Measurements from ENCODE around the gene PPIF. TPM values are rescaled to one million over a fixed set of nuclear protein-coding genes. Genes with fewer than 3 reads are reported as not detected.

PPIF gene
- total and polyA plus RNA-seq, 4 experiments from 2014 or later: 10.6 to 33.7 (median 19.7) TPM

GRCh38 chr10:79387974-79388850 is 40.9 kb downstream of the PPIF start:
- intact Hi-C loops (cut with micrococcal nuclease): no loop called here
- Mint-ChIP-seq H3K9me3 (no peaks in the 10 kb centered on the region), H3K27ac (no peak overlapping the region)

GRCh38 chr10:79390057-79390456 is 42.8 kb downstream of the PPIF start:
- Mint-ChIP-seq H3K9me3 (no peaks in the 10 kb centered on the region), H3K27me3 (no peaks in the 10 kb centered on the region), H3K27ac (no peak overlapping the region), H3K36me3 (no peaks in the 10 kb centered on the region), H3K4me3 (no peak overlapping the region), H3K4me1 (peaks cover 0 to 4% (median 0%) of the 10 kb centered on the region in 4 donors)
- no peaks in the 10 kb centered on the region for H3K4me1 ChIP-seq (ENCODE audit: insufficient read depth, low read length)
- intact Hi-C loops (cut with micrococcal nuclease): no loop called here
- ChIA-PET POLR2A (ENCODE audit: partially characterized antibody) (no interaction called here), CTCF (ENCODE audit: partially characterized antibody) (interaction anchor here (5.0 kb wide), 1 partner anchor 16 kb away, joined by 33 read pairs; no protein-coding TSS in a partner anchor)
- no peaks in the 10 kb centered on the region for H3K36me3 ChIP-seq (ENCODE audit: insufficient read depth, low read length)
- DNase-seq: no peak
- no peak overlapping the region for H3K27ac ChIP-seq (ENCODE audit: low read depth, low read length)
- H3K9me3 ChIP-seq (ENCODE audit: control insufficient read depth in 1 of 2, low read length in 2 of 2): no peaks in the 10 kb centered on the region
- no peaks in the 10 kb centered on the region for H3K27me3 ChIP-seq (ENCODE audit: insufficient read depth, low read length)
- H3K4me3 ChIP-seq (ENCODE audit: low read length in 2 of 2): no peak overlapping the region

More at GRCh38 chr10:79387974-79388850, 40.9 kb downstream of the PPIF start:
- Histone ChIP-seq H3K36me3 (ENCODE audit: insufficient read depth, low read length) (no peaks in the 10 kb centered on the region), H3K4me3 (ENCODE audit: low read length in 2 of 2) (no peak overlapping the region), H3K9me3 (ENCODE audit: control insufficient read depth in 1 of 2, low read length in 2 of 2) (no peaks in the 10 kb centered on the region), H3K27me3 (ENCODE audit: insufficient read depth, low read length) (no peaks in the 10 kb centered on the region), H3K4me1 (ENCODE audit: insufficient read depth, low read length) (no peaks in the 10 kb centered on the region), H3K27ac (ENCODE audit: low read depth, low read length) (no peak overlapping the region)
- CTCF ChIA-PET (ENCODE audit: partially characterized antibody): interaction anchor here (0.6 to 5.0 kb wide), 4 partner anchors 10 to 79 kb away, joined by 3 to 33 read pairs (median 4); no protein-coding TSS in a partner anchor
- H3K4me3 Mint-ChIP-seq: no peak overlapping the region
- POLR2A ChIA-PET (ENCODE audit: partially characterized antibody): no interaction called here
- H3K4me1 Mint-ChIP-seq: peaks cover 0 to 4% (median 0%) of the 10 kb centered on the region in 4 donors
- H3K36me3 Mint-ChIP-seq: no peaks in the 10 kb centered on the region
- no peaks in the 10 kb centered on the region for H3K27me3 Mint-ChIP-seq
- DNase-seq: no peak

GRCh38 chr10:79390551-79391229 is 43.4 kb downstream of the PPIF start:
- Histone ChIP-seq H3K4me1 (ENCODE audit: insufficient read depth, low read length) (no peaks in the 10 kb centered on the region), H3K9me3 (ENCODE audit: control insufficient read depth in 1 of 2, low read length in 2 of 2) (no peaks in the 10 kb centered on the region), H3K36me3 (ENCODE audit: insufficient read depth, low read length) (no peaks in the 10 kb centered on the region), H3K27ac (ENCODE audit: low read depth, low read length) (no peak overlapping the region), H3K27me3 (ENCODE audit: insufficient read depth, low read length) (no peaks in the 10 kb centered on the region), H3K4me3 (ENCODE audit: low read length in 2 of 2) (no peak overlapping the region)
- intact Hi-C loops (cut with micrococcal nuclease): no loop called here
- ChIA-PET CTCF (ENCODE audit: partially characterized antibody) (interaction anchor here (5.0 kb wide), 1 partner anchor 17 kb away, joined by 33 read pairs; no protein-coding TSS in a partner anchor), POLR2A (ENCODE audit: partially characterized antibody) (no interaction called here)
- no peak overlapping the region for H3K27ac Mint-ChIP-seq
- no peaks in the 10 kb centered on the region for H3K27me3 Mint-ChIP-seq
- no peaks in the 10 kb centered on the region for H3K36me3 Mint-ChIP-seq
- no peak for DNase-seq
- H3K9me3 Mint-ChIP-seq: no peaks in the 10 kb centered on the region
- no peak overlapping the region for H3K4me3 Mint-ChIP-seq
- H3K4me1 Mint-ChIP-seq: peaks cover 0 to 4% (median 0%) of the 10 kb centered on the region in 4 donors

GRCh38 chr10:79391231-79392019 is 44.2 kb downstream of the PPIF start:
- no peaks in the 10 kb centered on the region for H3K9me3 Mint-ChIP-seq
- no peaks in the 10 kb centered on the region for H3K4me1 ChIP-seq (ENCODE audit: insufficient read depth, low read length)
- no peak overlapping the region for H3K4me3 ChIP-seq (ENCODE audit: low read length in 2 of 2)
- CTCF ChIA-PET (ENCODE audit: partially characterized antibody): interaction anchor here (5.0 kb wide), 1 partner anchor 18 kb away, joined by 33 read pairs; no protein-coding TSS in a partner anchor
- peak overlapping the region in 1 of 8 donors; percentile 66 for H3K4me3 Mint-ChIP-seq
- no peaks in the 10 kb centered on the region for H3K27me3 Mint-ChIP-seq
- H3K27ac Mint-ChIP-seq: no peak overlapping the region
- no peak overlapping the region for H3K27ac ChIP-seq (ENCODE audit: low read depth, low read length)
- peaks cover 0 to 4% (median 0%) of the 10 kb centered on the region in 4 donors for H3K4me1 Mint-ChIP-seq
- intact Hi-C loops (cut with micrococcal nuclease): no loop called here
- no peaks in the 10 kb centered on the region for H3K36me3 ChIP-seq (ENCODE audit: insufficient read depth, low read length)
- no peaks in the 10 kb centered on the region for H3K27me3 ChIP-seq (ENCODE audit: insufficient read depth, low read length)
- H3K9me3 ChIP-seq (ENCODE audit: control insufficient read depth in 1 of 2, low read length in 2 of 2): no peaks in the 10 kb centered on the region
- DNase-seq: no peak
- H3K36me3 Mint-ChIP-seq: no peaks in the 10 kb centered on the region
- POLR2A ChIA-PET (ENCODE audit: partially characterized antibody): no interaction called here

GRCh38 chr10:79392020-79392398 is 44.7 kb downstream of the PPIF start:
- Histone ChIP-seq H3K27me3 (ENCODE audit: insufficient read depth, low read length) (no peaks in the 10 kb centered on the region), H3K36me3 (ENCODE audit: insufficient read depth, low read length) (no peaks in the 10 kb centered on the region), H3K9me3 (ENCODE audit: control insufficient read depth in 1 of 2, low read length in 2 of 2) (no peaks in the 10 kb centered on the region), H3K4me1 (ENCODE audit: insufficient read depth, low read length) (no peaks in the 10 kb centered on the region), H3K27ac (ENCODE audit: low read depth, low read length) (no peak overlapping the region), H3K4me3 (ENCODE audit: low read length in 2 of 2) (no peak overlapping the region)
- Mint-ChIP-seq H3K27me3 (no peaks in the 10 kb centered on the region), H3K4me1 (peaks cover 0 to 4% (median 0%) of the 10 kb centered on the region in 4 donors), H3K9me3 (no peaks in the 10 kb centered on the region), H3K36me3 (no peaks in the 10 kb centered on the region), H3K27ac (no peak overlapping the region), H3K4me3 (no peak overlapping the region)
- intact Hi-C loops (cut with micrococcal nuclease): no loop called here
- DNase-seq: no peak
- CTCF ChIA-PET (ENCODE audit: partially characterized antibody): interaction anchor here (5.0 kb wide), 1 partner anchor 18 kb away, joined by 33 read pairs; no protein-coding TSS in a partner anchor
- POLR2A ChIA-PET (ENCODE audit: partially characterized antibody): no interaction called here

GRCh38 chr10:79392506-79393176 is 45.4 kb downstream of the PPIF start:
- Mint-ChIP-seq H3K36me3 (no peaks in the 10 kb centered on the region), H3K4me1 (peaks cover 0 to 4% (median 0%) of the 10 kb centered on the region in 4 donors), H3K27ac (no peak overlapping the region), H3K4me3 (no peak overlapping the region), H3K27me3 (no peaks in the 10 kb centered on the region), H3K9me3 (no peaks in the 10 kb centered on the region)
- ChIA-PET POLR2A (ENCODE audit: partially characterized antibody) (no interaction called here), CTCF (ENCODE audit: partially characterized antibody) (interaction anchor here (5.0 kb wide), 1 partner anchor 19 kb away, joined by 33 read pairs; no protein-coding TSS in a partner anchor)
- no peak overlapping the region for H3K4me3 ChIP-seq (ENCODE audit: low read length in 2 of 2)
- H3K27ac ChIP-seq (ENCODE audit: low read depth, low read length): no peak overlapping the region
- H3K4me1 ChIP-seq (ENCODE audit: insufficient read depth, low read length): no peaks in the 10 kb centered on the region
- no peaks in the 10 kb centered on the region for H3K36me3 ChIP-seq (ENCODE audit: insufficient read depth, low read length)
- H3K27me3 ChIP-seq (ENCODE audit: insufficient read depth, low read length): no peaks in the 10 kb centered on the region
- intact Hi-C loops (cut with micrococcal nuclease): no loop called here
- H3K9me3 ChIP-seq (ENCODE audit: control insufficient read depth in 1 of 2, low read length in 2 of 2): no peaks in the 10 kb centered on the region
- DNase-seq: no peak

Measured in CD4-positive, alpha-beta memory T cell (primary cell).